Hepatocyte (in vitro differentiated cells): Measurements from ENCODE around the gene ZDHHC13.

Source experiments
- EZH2phosphoT487 ChIP-seq: fragments of 200-600 bp; sonication (generic); IDR thresholded peaks from one replicate; pipeline ENCODE4 v1.6.1; 2018; ENCODE audit warnings: antibody characterized with exemption, mild to moderate bottlenecking, low read depth, moderate library complexity; ENCODE audit not compliant: unreplicated experiment, severe bottlenecking
- TF ChIP-seq, protein P1 (sequence below): fragments of 200-600 bp; sonication (generic); IDR thresholded peaks from 2 replicates; pipeline ENCODE4 v1.5.1; 2016; ENCODE audit warnings: antibody characterized with exemption, mild to moderate bottlenecking; ENCODE audit not compliant: poor library complexity

DNA sequence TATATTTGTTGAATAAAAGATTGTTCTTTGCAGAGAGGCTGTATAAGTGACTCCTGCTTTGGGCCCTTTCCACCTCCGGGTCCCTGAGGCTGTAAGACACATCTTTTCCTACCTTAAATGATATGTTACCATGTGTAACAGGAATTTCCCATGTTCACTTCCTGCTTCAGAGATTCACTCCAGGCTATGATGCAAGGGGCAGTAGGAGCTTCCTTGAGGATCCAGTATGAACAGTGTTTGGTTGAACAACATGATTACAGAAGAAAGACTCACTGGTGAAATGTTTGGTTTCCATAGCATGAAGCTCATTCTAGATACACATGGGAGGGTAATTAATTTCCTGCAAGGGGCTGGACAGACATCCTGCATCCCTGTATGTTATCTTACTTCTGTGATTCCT is 25.6 kb upstream of the ZDHHC13 start:
- TF ChIP-seq EZH2phosphoT487 = no peak
- TF ChIP-seq, protein P1, sequence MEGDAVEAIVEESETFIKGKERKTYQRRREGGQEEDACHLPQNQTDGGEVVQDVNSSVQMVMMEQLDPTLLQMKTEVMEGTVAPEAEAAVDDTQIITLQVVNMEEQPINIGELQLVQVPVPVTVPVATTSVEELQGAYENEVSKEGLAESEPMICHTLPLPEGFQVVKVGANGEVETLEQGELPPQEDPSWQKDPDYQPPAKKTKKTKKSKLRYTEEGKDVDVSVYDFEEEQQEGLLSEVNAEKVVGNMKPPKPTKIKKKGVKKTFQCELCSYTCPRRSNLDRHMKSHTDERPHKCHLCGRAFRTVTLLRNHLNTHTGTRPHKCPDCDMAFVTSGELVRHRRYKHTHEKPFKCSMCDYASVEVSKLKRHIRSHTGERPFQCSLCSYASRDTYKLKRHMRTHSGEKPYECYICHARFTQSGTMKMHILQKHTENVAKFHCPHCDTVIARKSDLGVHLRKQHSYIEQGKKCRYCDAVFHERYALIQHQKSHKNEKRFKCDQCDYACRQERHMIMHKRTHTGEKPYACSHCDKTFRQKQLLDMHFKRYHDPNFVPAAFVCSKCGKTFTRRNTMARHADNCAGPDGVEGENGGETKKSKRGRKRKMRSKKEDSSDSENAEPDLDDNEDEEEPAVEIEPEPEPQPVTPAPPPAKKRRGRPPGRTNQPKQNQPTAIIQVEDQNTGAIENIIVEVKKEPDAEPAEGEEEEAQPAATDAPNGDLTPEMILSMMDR = no peak
